GM19043 (cell line): ENCODE results near the gene CCDC17.
"Not testable (repeated sequence)": the region's sequence is repeated elsewhere in the genome, so short reads cannot be mapped to it uniquely, and the experiment has no call there.

Source experiments
- ATAC-seq: cut with Tn5 transposase; IDR thresholded peaks from one replicate; pipeline ENCODE4 v1.9.1; 2021; ENCODE audit warnings: low read depth; ENCODE audit not compliant: unreplicated experiment

The CCDC17 gene

GRCh38 chr1:45622524-45623394 lies 1.1 kb downstream of the CCDC17 start:
- no peak for ATAC-seq

- no peak for ATAC-seq
Observed at GRCh38 chr1:45621895-45622523, 1.8 kb downstream of the CCDC17 start.

- ATAC-seq = no peak
Observed at GRCh38 chr1:45621501-45621836, 2.4 kb downstream of the CCDC17 start.

- ATAC-seq = no peak
Observed at GRCh38 chr1:45620588-45621500, 3.0 kb downstream of the CCDC17 start.

- no peak for ATAC-seq
Observed at GRCh38 chr1:45619149-45619921, 4.5 kb downstream of the CCDC17 start.

- ATAC-seq = no peak
Observed at GRCh38 chr1:45617618-45618017, 6.2 kb downstream of the CCDC17 start.

- no peak for ATAC-seq
Observed at GRCh38 chr1:45615885-45616284, 8.0 kb downstream of the CCDC17 start.

- no peak for ATAC-seq
Observed at GRCh38 chr1:45612941-45613579, 10.8 kb downstream of the CCDC17 start.

- no peak for ATAC-seq
Observed at GRCh38 chr1:45610589-45611226, 13.1 kb downstream of the CCDC17 start.

GRCh38 chr1:45608175-45609156 lies 15.4 kb downstream of the CCDC17 start:
- ATAC-seq = no peak

- ATAC-seq = no peak
Observed at GRCh38 chr1:45607404-45608074, 16.3 kb downstream of the CCDC17 start.

GRCh38 chr1:45604239-45604638 lies 19.6 kb downstream of the CCDC17 start:
- ATAC-seq = no peak

GRCh38 chr1:45596765-45597164 lies 27.1 kb downstream of the CCDC17 start:
- ATAC-seq = not testable (repeated sequence)

GRCh38 chr1:45594412-45594811 lies 29.4 kb downstream of the CCDC17 start:
- ATAC-seq = no peak

GRCh38 chr1:45589861-45590260 lies 34.0 kb downstream of the CCDC17 start:
- no peak for ATAC-seq

GRCh38 chr1:45586769-45587168 lies 37.1 kb downstream of the CCDC17 start:
- ATAC-seq = no peak

- no peak for ATAC-seq
Observed at GRCh38 chr1:45585496-45586075, 38.3 kb downstream of the CCDC17 start.

- no peak for ATAC-seq
Observed at GRCh38 chr1:45585110-45585426, 38.8 kb downstream of the CCDC17 start.
